ENCODE measurements around the gene KRTAP12-3. TPM values are rescaled to one million over a fixed set of nuclear protein-coding genes. Genes with fewer than 3 reads are reported as not detected.

KRTAP12-3 gene
- total and polyA plus RNA-seq, 10 donors, result not detected

GRCh38 chr21:44653123-44653522, 4.6 kb upstream of the KRTAP12-3 start:
- Histone ChIP-seq H3K27me3 (replicated peaks in 1 of 7) (peaks cover 0 to 24% (median 0%) of the 10 kb centered on the region in 7 donors), H3K9me3 (peaks cover 0 to 23% (median 14%) of the 10 kb centered on the region in 8 donors), H3K4me1 (peaks cover 0 to 12% (median 1%) of the 10 kb centered on the region in 6 donors), H3K4me3 (no peak overlapping the region), H3K27ac (no peak overlapping the region), H3K36me3 (no peaks in the 10 kb centered on the region)
- intact Hi-C loops (cut with DNase I; ENCODE audit: low total_unique reads), result no loop called here
- WGBS, 5 donors, result 70 to 80% (median 74%) methylated on average over 14 of the region's 14 CpGs
- no peak for DNase-seq
- TF ChIP-seq, protein P1, sequence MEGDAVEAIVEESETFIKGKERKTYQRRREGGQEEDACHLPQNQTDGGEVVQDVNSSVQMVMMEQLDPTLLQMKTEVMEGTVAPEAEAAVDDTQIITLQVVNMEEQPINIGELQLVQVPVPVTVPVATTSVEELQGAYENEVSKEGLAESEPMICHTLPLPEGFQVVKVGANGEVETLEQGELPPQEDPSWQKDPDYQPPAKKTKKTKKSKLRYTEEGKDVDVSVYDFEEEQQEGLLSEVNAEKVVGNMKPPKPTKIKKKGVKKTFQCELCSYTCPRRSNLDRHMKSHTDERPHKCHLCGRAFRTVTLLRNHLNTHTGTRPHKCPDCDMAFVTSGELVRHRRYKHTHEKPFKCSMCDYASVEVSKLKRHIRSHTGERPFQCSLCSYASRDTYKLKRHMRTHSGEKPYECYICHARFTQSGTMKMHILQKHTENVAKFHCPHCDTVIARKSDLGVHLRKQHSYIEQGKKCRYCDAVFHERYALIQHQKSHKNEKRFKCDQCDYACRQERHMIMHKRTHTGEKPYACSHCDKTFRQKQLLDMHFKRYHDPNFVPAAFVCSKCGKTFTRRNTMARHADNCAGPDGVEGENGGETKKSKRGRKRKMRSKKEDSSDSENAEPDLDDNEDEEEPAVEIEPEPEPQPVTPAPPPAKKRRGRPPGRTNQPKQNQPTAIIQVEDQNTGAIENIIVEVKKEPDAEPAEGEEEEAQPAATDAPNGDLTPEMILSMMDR (IDR thresholded peaks at IDR 0.05 in 8 of 11, conservative IDR thresholded peaks at IDR 0.05 in 3 of 11), result no peak
- no peak for TF ChIP-seq POLR2AphosphoS5 (IDR thresholded peaks at IDR 0.05)
- TF ChIP-seq POLR2A (IDR thresholded peaks at IDR 0.05), result no peak

- WGBS, 5 donors, result 75 to 84% (median 82%) methylated on average over 17 of the region's 17 CpGs
- no peak for DNase-seq
- Histone ChIP-seq H3K27me3 (replicated peaks in 1 of 7) (peaks cover 0 to 22% (median 0%) of the 10 kb centered on the region in 7 donors), H3K4me3 (no peak overlapping the region), H3K9me3 (peaks cover 0 to 23% (median 14%) of the 10 kb centered on the region in 8 donors), H3K4me1 (peaks cover 0 to 20% (median 5%) of the 10 kb centered on the region in 6 donors), H3K36me3 (no peaks in the 10 kb centered on the region), H3K27ac (peak overlapping the region in 7 of 8 donors; percentile 22 to 80 (median 52))
- intact Hi-C loops (cut with DNase I; ENCODE audit: low total_unique reads), result no loop called here
- no peak for TF ChIP-seq POLR2A (IDR thresholded peaks at IDR 0.05)
- peak in 2 of 3 donors; percentile 29 to 48 for TF ChIP-seq POLR2AphosphoS5 (IDR thresholded peaks at IDR 0.05)
These were observed 3.8 kb upstream of the KRTAP12-3 start for GRCh38 chr21:44653656-44654575.

DNA sequence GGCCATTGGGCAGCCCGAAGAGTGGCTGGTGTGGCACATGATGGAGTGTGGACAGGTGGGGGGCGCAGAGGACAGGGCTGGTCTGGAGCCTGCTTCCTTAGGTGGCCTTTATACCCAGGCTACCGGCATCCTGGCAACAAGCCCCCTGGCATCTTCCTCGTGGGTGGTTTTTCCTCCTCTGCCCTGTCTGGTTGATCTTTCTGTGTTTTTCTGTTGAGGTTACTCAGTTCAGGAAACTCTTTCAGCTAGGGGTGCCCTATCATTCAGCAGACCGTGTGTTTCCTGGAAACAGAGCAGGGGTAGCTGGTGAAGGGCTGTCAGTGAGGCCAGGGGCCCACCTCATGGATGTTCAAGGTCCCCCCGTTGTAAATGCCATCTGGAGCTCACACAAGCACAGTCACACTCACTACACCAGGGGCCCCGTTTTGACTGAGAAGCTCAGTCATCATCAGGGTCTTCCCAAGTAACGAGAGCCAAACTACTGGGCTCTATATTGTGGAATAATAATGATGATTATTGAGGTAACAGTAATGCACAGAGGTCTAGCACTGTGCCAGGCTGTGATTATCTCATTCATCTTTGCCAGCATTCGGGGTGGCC, 3.1 kb upstream of the KRTAP12-3 start, which contains the start of gene KRTAP12-4:
Gene KRTAP12-4 (minus strand): TSS at position 84 of the 600 bp plus-strand sequence. CDS start 45 bp downstream, at position 39.
- no peak for DNase-seq
- TF ChIP-seq, protein P1 (IDR thresholded peaks at IDR 0.05 in 8 of 11, conservative IDR thresholded peaks at IDR 0.05 in 3 of 11), result no peak
- TF ChIP-seq POLR2A (IDR thresholded peaks at IDR 0.05), result no peak
- no peak for TF ChIP-seq POLR2AphosphoS5 (IDR thresholded peaks at IDR 0.05)
- intact Hi-C loops (cut with DNase I; ENCODE audit: low total_unique reads), result no loop called here
- WGBS, 5 donors, result 53 to 63% (median 62%) methylated on average over 7 to 9 of the region's 9 CpGs
- peaks cover 0 to 23% (median 14%) of the 10 kb centered on the region in 8 donors for H3K9me3 ChIP-seq
- no peaks in the 10 kb centered on the region for H3K36me3 ChIP-seq
- H3K27ac ChIP-seq, result peak within 1 kb of the TSS in 7 of 8 donors; percentile 22 to 80 (median 52)
- H3K4me3 ChIP-seq, result no peak within 1 kb of the TSS
- peaks cover 0 to 21% (median 6%) of the 10 kb centered on the region in 6 donors for H3K4me1 ChIP-seq
- H3K27me3 ChIP-seq (replicated peaks in 1 of 7), result peaks cover 0 to 27% (median 0%) of the 10 kb centered on the region in 7 donors

DNA sequence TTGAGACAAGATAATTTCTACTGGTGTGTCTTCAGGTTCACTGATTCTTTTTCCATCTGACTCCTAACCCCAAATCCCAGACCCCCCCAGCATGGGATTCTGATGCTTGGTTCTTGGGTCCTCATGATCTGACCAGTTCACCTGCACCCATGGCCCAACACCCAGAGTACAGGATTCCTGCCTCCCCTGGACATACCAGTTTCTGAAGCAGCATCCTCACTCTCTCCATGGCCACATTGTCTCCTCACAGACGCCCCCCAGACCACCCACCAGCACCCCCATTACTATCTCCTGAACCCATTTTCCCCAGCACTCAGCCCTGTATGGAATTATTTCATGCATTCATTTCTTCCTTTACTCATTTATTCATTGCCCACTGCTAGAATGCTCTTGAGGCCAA, 864 bp upstream of the KRTAP12-3 start:
- Histone ChIP-seq H3K9me3 (peaks cover 0 to 23% (median 14%) of the 10 kb centered on the region in 8 donors), H3K27ac (peak overlapping the region; percentile 2 to 90 (median 72)), H3K4me3 (peak overlapping the region in 1 of 8 donors; percentile 28), H3K4me1 (peaks cover 0 to 21% (median 6%) of the 10 kb centered on the region in 6 donors), H3K27me3 (replicated peaks in 1 of 7) (peaks cover 0 to 29% (median 0%) of the 10 kb centered on the region in 7 donors), H3K36me3 (no peaks in the 10 kb centered on the region)
- WGBS, 5 donors, result 30 to 76% (median 61%) methylated on average over 1 of the region's 1 CpG
- no peak for DNase-seq
- intact Hi-C loops (cut with DNase I; ENCODE audit: low total_unique reads), result no loop called here
- TF ChIP-seq, protein P1 (IDR thresholded peaks at IDR 0.05 in 8 of 11, conservative IDR thresholded peaks at IDR 0.05 in 3 of 11), result no peak
- TF ChIP-seq POLR2AphosphoS5 (IDR thresholded peaks at IDR 0.05) (no peak), POLR2A (IDR thresholded peaks at IDR 0.05) (no peak)
